Measurements from ENCODE around the gene BMF. TPM values are rescaled to one million over a fixed set of nuclear protein-coding genes. Genes with fewer than 3 reads are reported as not detected.
"Not testable (repeated sequence)": the region's sequence is repeated elsewhere in the genome, so short reads cannot be mapped to it uniquely, and the experiment has no call there.

Gene BMF
- total and polyA plus RNA-seq, 4 donors = 0.63 to 10.2 (median 4.0) TPM

DNA sequence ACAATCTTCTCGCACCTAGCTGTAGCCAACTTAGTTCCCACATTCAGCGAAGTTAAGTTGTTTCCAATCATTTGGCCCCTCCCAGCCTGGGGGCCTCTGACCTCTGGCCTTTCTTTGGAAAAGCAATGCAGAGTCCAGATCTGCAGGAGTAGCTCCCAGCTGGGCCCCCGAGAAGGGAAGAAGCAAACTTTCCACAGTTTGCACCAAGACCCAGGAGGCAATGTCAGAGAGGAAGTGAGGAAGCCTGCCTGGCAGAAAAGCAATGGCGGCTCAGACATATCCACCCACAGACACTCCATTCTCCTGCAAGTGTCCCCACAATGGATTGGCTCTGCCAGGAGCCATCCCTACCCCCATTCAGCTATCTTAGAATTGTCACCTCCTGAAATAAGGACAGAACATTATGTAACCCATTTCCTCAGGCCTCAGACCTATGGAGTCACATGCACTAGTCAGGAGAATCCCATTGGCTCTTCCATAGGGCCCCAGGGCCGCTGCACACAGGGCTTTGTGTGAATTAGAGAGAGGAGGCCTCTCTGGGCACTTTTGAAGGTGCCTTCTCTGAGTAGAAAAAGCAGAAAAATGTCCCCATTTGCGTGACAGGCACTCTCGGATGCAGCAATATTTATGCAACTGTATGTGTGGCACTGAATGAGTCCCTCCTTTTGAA is 49.2 kb upstream of the BMF start:
- Histone ChIP-seq H3K27ac (ENCODE audit: low read depth in 1 of 2, low read length in 2 of 2) (no peak overlapping the region), H3K27me3 (ENCODE audit: control insufficient read depth in 4 of 4, insufficient read depth in 4 of 4, low read length in 3 of 4) (no peaks in the 10 kb centered on the region), H3K4me3 (ENCODE audit: low read depth in 1 of 3, low read length in 3 of 3) (no peak overlapping the region), H3K4me1 (ENCODE audit: control insufficient read depth in 4 of 4, insufficient read depth in 4 of 4, low read length in 3 of 4) (peaks cover 2 to 12% (median 8%) of the 10 kb centered on the region in 4 donors), H3K9me3 (ENCODE audit: control insufficient read depth in 4 of 4, low read length in 3 of 4) (no peaks in the 10 kb centered on the region), H3K9ac (ENCODE audit: low read depth in 1 of 2, low read length in 2 of 2) (no peak overlapping the region), H3K36me3 (ENCODE audit: control insufficient read depth in 4 of 4, insufficient read depth in 3 of 4, low read depth in 1 of 4, low read length in 3 of 4) (no peaks in the 10 kb centered on the region)
- TF ChIP-seq HNF4A (conservative IDR thresholded peaks at IDR 0.05) = no peak
- 91% methylated on average over 7 of the region's 7 CpGs for WGBS
- no peak for DNase-seq (ENCODE audit: low spot score)

DNA sequence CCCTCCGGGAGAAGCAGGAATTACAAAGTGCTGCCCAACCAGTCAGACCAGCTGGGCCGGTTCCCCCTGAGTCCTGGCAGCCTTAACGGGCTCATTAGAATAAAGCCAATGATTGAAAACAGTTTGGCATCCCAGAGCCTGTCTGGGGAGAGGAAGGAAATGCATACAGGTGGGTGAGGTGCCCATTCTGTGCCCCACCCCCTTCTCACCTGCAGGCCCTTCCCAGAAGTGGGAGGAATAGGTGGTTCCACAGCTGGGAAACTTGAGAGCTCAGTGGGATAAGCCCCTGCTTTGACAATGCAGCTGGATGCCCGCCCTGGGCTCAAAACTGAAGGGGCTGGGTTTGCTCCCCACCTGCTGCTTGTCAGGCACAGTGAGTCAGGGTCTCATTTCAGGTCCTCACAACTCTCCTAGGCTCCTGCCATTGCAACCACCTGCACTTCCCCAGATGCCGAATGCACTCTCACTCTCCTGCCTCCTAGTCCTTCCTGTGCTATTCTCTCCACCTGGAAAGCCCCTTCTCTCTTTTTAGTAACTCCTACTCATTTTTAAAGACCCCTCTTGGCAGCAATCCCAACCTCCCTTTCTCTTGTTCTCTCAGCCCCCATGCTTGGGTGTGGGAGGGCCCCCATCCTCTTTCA is 46.7 kb upstream of the BMF start:
- no peak for DNase-seq (ENCODE audit: low spot score)
- 76% methylated on average over 4 of the region's 5 CpGs for WGBS

GRCh38 chr15:40154821-40155220 is 46.1 kb upstream of the BMF start:
- WGBS = 92% methylated on average over 1 of the region's 1 CpG
- H3K9me3 ChIP-seq (ENCODE audit: control insufficient read depth in 4 of 4, low read length in 3 of 4); H3K4me3 ChIP-seq (ENCODE audit: low read depth in 1 of 3, low read length in 3 of 3); H3K27me3 ChIP-seq (ENCODE audit: control insufficient read depth in 4 of 4, insufficient read depth in 4 of 4, low read length in 3 of 4); H3K36me3 ChIP-seq (ENCODE audit: control insufficient read depth in 4 of 4, insufficient read depth in 3 of 4, low read depth in 1 of 4, low read length in 3 of 4); DNase-seq (ENCODE audit: low spot score); H3K27ac ChIP-seq (ENCODE audit: low read depth in 1 of 2, low read length in 2 of 2); H3K9ac ChIP-seq (ENCODE audit: low read depth in 1 of 2, low read length in 2 of 2); H3K4me1 ChIP-seq (ENCODE audit: control insufficient read depth in 4 of 4, insufficient read depth in 4 of 4, low read length in 3 of 4): not testable (repeated sequence)

More for the DNA sequence above, 46.7 kb upstream of the BMF start:
- no peaks in the 10 kb centered on the region for H3K36me3 ChIP-seq (ENCODE audit: control insufficient read depth in 4 of 4, insufficient read depth in 3 of 4, low read depth in 1 of 4, low read length in 3 of 4)
- H3K27ac ChIP-seq (ENCODE audit: low read depth in 1 of 2, low read length in 2 of 2) = no peak overlapping the region
- no peaks in the 10 kb centered on the region for H3K9me3 ChIP-seq (ENCODE audit: control insufficient read depth in 4 of 4, low read length in 3 of 4)
- H3K27me3 ChIP-seq (ENCODE audit: control insufficient read depth in 4 of 4, insufficient read depth in 4 of 4, low read length in 3 of 4) = no peaks in the 10 kb centered on the region
- TF ChIP-seq REST (IDR thresholded peaks at IDR 0.05) = no peak
- H3K4me3 ChIP-seq (ENCODE audit: low read depth in 1 of 3, low read length in 3 of 3) = no peak overlapping the region
- peaks cover 0 to 2% (median 0%) of the 10 kb centered on the region in 4 donors for H3K4me1 ChIP-seq (ENCODE audit: control insufficient read depth in 4 of 4, insufficient read depth in 4 of 4, low read length in 3 of 4)
- no peak overlapping the region for H3K9ac ChIP-seq (ENCODE audit: low read depth in 1 of 2, low read length in 2 of 2)

DNA sequence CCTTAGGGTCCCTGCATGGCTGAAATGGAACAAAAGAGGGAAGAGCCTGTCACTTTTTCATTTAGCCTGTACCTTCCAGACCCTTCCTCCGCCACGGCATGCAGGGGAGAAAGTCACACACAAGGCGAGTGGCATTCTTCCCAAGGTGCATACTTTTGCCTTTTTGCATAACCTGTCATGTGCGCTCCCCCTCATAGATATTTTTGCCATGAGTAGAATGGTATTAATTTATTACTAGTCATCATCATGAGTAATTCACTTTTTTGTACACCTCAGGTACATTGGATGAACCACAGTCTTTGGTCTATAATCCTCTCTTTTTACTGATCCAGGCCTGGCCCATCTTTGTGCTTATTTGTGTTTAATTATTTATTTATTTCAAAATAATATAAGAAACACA is 43.3 kb upstream of the BMF start:
- 96% methylated on average over 4 of the region's 4 CpGs for WGBS
- Histone ChIP-seq H3K9me3 (ENCODE audit: control insufficient read depth in 4 of 4, low read length in 3 of 4) (no peaks in the 10 kb centered on the region), H3K27ac (ENCODE audit: low read depth in 1 of 2, low read length in 2 of 2) (no peak overlapping the region), H3K36me3 (ENCODE audit: control insufficient read depth in 4 of 4, insufficient read depth in 3 of 4, low read depth in 1 of 4, low read length in 3 of 4) (no peaks in the 10 kb centered on the region), H3K27me3 (ENCODE audit: control insufficient read depth in 4 of 4, insufficient read depth in 4 of 4, low read length in 3 of 4) (no peaks in the 10 kb centered on the region), H3K4me3 (ENCODE audit: low read depth in 1 of 3, low read length in 3 of 3) (no peak overlapping the region), H3K9ac (ENCODE audit: low read depth in 1 of 2, low read length in 2 of 2) (no peak overlapping the region), H3K4me1 (ENCODE audit: control insufficient read depth in 4 of 4, insufficient read depth in 4 of 4, low read length in 3 of 4) (no peaks in the 10 kb centered on the region)
- DNase-seq (ENCODE audit: low spot score) = no peak
- TF ChIP-seq FOXA2 (IDR thresholded peaks at IDR 0.05) = no peak
- TF ChIP-seq FOXA1 (IDR thresholded peaks at IDR 0.05) = no peak
- TF ChIP-seq REST (IDR thresholded peaks at IDR 0.05) = no peak
- TF ChIP-seq, protein P1, sequence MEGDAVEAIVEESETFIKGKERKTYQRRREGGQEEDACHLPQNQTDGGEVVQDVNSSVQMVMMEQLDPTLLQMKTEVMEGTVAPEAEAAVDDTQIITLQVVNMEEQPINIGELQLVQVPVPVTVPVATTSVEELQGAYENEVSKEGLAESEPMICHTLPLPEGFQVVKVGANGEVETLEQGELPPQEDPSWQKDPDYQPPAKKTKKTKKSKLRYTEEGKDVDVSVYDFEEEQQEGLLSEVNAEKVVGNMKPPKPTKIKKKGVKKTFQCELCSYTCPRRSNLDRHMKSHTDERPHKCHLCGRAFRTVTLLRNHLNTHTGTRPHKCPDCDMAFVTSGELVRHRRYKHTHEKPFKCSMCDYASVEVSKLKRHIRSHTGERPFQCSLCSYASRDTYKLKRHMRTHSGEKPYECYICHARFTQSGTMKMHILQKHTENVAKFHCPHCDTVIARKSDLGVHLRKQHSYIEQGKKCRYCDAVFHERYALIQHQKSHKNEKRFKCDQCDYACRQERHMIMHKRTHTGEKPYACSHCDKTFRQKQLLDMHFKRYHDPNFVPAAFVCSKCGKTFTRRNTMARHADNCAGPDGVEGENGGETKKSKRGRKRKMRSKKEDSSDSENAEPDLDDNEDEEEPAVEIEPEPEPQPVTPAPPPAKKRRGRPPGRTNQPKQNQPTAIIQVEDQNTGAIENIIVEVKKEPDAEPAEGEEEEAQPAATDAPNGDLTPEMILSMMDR (IDR thresholded peaks at IDR 0.05; ENCODE audit: low read depth, low read length, missing input control) = no peak
- no peak for TF ChIP-seq NR2F2 (IDR thresholded peaks at IDR 0.05)
- TF ChIP-seq, protein P2, sequence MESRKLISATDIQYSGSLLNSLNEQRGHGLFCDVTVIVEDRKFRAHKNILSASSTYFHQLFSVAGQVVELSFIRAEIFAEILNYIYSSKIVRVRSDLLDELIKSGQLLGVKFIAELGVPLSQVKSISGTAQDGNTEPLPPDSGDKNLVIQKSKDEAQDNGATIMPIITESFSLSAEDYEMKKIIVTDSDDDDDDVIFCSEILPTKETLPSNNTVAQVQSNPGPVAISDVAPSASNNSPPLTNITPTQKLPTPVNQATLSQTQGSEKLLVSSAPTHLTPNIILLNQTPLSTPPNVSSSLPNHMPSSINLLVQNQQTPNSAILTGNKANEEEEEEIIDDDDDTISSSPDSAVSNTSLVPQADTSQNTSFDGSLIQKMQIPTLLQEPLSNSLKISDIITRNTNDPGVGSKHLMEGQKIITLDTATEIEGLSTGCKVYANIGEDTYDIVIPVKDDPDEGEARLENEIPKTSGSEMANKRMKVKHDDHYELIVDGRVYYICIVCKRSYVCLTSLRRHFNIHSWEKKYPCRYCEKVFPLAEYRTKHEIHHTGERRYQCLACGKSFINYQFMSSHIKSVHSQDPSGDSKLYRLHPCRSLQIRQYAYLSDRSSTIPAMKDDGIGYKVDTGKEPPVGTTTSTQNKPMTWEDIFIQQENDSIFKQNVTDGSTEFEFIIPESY (IDR thresholded peaks at IDR 0.05) = no peak
- no peak for TF ChIP-seq RAD21 (IDR thresholded peaks at IDR 0.05)
